ENCODE measurements around the gene TBRG4.

TBRG4 gene

DNA sequence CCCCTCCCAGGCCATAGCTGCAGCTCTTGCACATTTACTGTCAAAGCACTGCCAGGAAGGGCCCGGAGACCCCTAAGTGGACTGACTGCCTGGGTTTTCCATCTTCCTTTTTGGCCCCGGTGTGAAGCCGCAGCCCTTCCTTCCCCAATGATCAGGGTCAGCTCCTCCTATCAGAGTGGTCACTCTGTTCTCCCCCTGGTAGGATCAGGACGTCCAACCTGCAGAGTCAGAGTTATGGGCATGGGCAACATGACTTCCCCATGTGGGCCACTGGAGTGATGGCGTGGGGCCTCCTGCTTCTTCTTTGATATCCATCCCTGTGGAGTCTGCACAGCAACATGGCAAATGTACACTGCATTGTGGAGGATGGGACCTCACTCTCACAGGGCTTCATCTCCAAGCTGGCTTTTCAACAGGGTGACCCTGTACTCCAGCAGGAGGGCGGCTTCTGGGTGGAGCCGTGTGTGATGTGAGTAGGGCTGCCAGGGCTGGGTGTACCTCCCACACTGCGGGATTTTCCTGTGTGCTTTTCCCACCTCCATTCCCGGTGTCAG, 39.7 kb upstream of the TBRG4 start:
- no peak overlapping the region for H3K4me3 ChIP-seq (replicated peaks; ENCODE audit: low read depth, low read length)
- TF ChIP-seq, protein P1, sequence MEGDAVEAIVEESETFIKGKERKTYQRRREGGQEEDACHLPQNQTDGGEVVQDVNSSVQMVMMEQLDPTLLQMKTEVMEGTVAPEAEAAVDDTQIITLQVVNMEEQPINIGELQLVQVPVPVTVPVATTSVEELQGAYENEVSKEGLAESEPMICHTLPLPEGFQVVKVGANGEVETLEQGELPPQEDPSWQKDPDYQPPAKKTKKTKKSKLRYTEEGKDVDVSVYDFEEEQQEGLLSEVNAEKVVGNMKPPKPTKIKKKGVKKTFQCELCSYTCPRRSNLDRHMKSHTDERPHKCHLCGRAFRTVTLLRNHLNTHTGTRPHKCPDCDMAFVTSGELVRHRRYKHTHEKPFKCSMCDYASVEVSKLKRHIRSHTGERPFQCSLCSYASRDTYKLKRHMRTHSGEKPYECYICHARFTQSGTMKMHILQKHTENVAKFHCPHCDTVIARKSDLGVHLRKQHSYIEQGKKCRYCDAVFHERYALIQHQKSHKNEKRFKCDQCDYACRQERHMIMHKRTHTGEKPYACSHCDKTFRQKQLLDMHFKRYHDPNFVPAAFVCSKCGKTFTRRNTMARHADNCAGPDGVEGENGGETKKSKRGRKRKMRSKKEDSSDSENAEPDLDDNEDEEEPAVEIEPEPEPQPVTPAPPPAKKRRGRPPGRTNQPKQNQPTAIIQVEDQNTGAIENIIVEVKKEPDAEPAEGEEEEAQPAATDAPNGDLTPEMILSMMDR (IDR thresholded peaks at IDR 0.05; ENCODE audit: low read length, missing control alignments): no peak
- no peak for DNase-seq (ENCODE audit: low read depth)

DNA sequence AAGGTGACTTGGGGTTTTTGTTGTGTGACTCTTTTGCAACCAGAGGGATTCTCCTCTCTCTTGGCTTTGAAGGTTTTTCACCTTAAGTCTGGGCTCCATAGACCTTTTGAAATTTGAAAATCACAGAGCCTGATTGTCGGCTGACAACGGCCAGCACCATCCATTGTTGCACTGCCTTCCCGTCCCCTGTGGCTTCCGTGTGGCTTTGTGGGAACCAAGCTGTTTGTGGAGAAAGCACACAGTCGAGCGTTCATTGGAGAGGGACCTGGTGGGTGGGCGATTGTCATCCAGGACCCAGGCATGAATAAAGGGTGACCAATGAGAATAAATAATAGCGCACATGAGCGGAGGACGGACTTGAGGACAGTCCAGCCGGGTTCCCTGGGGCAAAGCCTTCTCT, 38.7 kb upstream of the TBRG4 start:
- TF ChIP-seq, protein P1 (IDR thresholded peaks at IDR 0.05; ENCODE audit: low read length, missing control alignments): no peak
- no peak for DNase-seq (ENCODE audit: low read depth)
- no peak overlapping the region for H3K4me3 ChIP-seq (replicated peaks; ENCODE audit: low read depth, low read length)

DNA sequence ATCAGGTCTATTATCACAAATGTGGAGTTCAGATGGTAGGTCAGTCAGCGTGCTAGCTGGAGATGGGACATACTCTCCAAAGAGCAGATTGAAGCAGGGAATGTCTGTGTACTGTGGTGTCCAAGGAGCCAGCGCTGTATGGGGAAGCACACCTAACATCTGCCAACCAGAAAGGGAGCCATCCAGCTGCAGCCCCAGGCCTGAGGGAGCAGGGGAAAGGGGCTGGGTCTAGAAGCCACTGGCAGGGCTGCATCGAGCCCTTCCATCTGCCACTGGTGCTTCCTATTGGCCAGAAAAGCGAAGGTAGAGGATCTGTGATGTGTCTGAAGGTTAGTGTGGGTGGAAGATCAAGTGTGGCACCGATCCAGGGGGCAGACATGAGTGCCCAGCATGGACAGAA, 38.1 kb upstream of the TBRG4 start:
- TF ChIP-seq, protein P1 (IDR thresholded peaks at IDR 0.05; ENCODE audit: low read length, missing control alignments): no peak
- DNase-seq (ENCODE audit: low read depth): no peak
- no peak overlapping the region for H3K4me3 ChIP-seq (replicated peaks; ENCODE audit: low read depth, low read length)

DNA sequence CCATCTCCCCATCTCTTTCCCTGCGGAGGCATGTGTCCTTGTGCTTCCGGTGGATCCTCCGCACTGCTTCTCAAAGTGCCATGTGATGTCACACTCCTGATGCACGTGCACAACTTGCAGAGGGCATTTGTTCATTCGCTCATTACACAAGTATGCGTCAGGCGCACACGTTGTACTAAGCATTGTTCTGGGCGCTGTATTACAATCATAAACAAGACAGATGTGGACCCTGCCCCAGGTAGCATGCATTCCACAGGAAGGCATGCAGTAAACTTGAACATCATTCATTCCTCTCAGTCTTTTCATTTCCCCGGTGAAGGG, 37.1 kb upstream of the TBRG4 start:
- no peak overlapping the region for H3K4me3 ChIP-seq (replicated peaks; ENCODE audit: low read depth, low read length)
- TF ChIP-seq, protein P1 (IDR thresholded peaks at IDR 0.05; ENCODE audit: low read length, missing control alignments): no peak
- no peak for DNase-seq (ENCODE audit: low read depth)

DNA sequence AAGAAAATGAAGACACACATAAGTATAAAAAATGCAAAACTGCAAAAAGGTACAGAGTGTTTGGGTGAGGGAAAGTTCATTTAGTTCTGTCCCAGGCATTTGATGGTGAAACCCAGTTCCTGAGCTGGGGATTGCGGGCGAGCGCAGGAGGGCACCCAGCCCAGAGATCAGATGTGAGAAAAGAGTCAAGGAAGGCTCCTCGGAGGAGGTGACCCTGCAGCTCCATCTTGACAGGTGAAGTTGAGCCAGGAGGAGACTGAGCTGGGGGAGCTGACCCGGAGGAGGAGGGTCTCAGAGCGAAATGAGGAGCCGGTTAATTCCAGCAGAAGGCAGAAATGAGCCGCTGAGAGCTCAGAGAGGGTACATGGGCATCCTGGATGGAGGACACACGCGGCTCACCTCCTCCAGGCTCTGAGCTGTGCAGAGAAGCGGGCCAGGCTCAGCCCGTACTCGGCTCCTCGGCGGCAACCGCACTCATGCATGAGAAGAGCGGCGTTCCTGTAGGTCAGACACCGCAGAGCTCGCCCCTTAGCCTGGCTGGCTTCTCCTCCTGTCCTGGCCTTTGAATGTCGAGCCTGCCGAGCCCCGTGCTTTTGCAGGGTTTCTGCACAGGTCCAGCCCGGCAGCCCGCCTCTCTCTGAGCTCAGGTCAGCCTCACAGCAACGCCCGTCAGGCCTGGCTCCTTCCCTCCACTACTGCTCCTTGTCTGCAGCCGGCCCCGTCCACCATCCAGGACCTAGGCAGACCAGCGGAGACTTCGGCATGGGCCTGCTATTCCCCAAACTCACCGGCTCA, 36.6 kb upstream of the TBRG4 start:
- TF ChIP-seq, protein P1 (IDR thresholded peaks at IDR 0.05; ENCODE audit: low read length, missing control alignments): no peak
- H3K4me3 ChIP-seq (replicated peaks; ENCODE audit: low read depth, low read length): no peak overlapping the region
- no peak for DNase-seq (ENCODE audit: low read depth)

DNA sequence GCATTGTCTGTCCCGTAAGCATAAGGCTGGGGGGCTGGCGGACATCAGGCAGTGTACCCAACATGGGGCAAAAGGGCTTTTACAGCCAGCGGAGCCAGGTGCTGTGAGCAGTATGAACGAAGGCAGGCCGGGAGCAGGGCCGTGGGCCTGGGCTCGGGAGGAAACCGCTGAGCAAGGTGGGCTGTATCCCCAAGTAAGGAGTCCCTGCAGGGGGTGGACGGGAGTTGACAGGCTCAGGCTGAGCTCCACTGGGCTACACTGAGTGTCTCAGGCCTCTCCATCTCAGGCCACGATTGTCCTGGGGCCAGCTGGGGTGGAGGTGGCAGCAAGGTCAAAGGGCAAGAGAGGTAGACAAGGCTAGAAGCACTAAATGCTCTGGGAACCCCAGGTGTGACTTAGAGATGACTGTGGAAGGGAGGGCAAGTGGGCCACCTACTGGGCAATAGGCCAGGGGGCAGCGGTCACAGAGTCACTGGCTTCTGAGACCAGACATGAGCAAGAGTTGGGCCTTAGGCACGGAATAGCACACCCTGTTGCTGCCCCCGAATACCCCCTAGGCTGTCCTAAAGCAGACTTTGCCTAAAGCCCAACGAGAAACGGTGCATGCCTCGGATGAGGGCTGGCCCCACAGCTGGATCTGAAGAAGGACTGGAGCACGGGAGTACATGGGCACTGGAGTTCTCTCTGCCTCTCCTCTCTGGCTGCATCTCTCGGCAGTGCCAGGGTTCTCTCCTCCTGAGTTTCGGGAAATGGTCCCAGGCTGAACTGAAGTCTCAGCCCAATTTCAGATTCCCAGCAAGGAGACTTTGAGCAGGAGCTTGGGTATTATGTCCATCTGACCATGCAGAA, 35.3 kb upstream of the TBRG4 start:
- DNase-seq (ENCODE audit: low read depth): no peak
- TF ChIP-seq, protein P1 (IDR thresholded peaks at IDR 0.05; ENCODE audit: low read length, missing control alignments): no peak
- H3K4me3 ChIP-seq (replicated peaks; ENCODE audit: low read depth, low read length): no peak overlapping the region

Data from fibroblast of pulmonary artery (primary cell).